ENCODE results near the gene NRGN.

GRCh38 chr11:124758355-124759265 lies 18.9 kb downstream of the NRGN start:
- TF ChIP-seq POLR2A (IDR thresholded peaks at IDR 0.05) (no peak), CTCF (IDR thresholded peaks at IDR 0.05) (peak; percentile 54 to 63 (median 61))
